GM12874 (cell line): Measurements from ENCODE around the gene PLD6.

ENCODE experiments used
- CTCF ChIP-seq: IDR thresholded peaks from 2 replicates; pipeline ENCODE4 v1.5.1; 2011; ENCODE audit warnings: low read depth, mild to moderate bottlenecking, control low read depth, low read length, moderate library complexity; ENCODE audit not compliant: insufficient read depth

The PLD6 gene

GRCh38 chr17:17241656-17242055, 35.5 kb upstream of the PLD6 start:
- no peak for TF ChIP-seq CTCF

DNA sequence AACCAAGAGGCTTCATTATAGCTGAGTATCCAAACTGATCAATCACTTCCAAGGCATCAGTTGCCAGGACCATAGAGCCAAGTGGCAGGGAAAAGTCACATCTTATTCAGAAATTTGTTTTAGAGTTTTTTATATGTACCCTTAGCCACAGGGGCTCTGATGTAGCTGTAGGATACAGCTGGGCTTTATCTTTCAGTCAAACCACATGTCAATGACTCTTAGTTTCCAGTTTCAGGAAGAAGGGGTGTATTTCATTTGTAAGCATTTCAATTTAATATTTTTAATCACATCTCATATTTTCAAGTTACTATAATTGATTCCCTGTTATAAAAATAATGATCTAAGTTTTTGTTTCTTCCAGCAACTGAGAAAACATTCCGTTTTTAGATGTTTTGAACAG, 33.7 kb upstream of the PLD6 start:
- TF ChIP-seq CTCF, result no peak

GRCh38 chr17:17237026-17237799, 31.1 kb upstream of the PLD6 start, which contains the start of gene FLCN:
Gene FLCN (minus strand): TSS chr17:17237168. CDS start chr17:17228137, 9,031 bp downstream.
- no peak for TF ChIP-seq CTCF

GRCh38 chr17:17236295-17237025, 30.3 kb upstream of the PLD6 start:
- no peak for TF ChIP-seq CTCF

GRCh38 chr17:17235212-17236174, 29.4 kb upstream of the PLD6 start:
- TF ChIP-seq CTCF, result no peak

DNA sequence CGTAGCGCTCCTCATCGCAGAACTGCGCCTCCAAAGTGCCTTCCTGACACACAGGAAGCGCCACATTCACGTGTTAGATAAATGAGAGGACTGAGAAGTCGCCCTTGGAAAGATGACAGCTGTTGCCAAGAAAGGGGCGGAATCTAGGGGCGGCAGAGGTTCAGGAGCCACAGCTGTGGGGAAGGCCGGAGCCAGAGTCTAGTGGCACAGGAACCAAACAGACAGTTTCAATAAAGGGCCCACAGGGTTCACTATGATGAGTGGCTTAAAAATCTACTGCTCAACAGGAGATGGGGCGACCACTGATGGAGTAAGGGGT, 26.1 kb upstream of the PLD6 start:
- no peak for TF ChIP-seq CTCF

- TF ChIP-seq CTCF, result no peak
These were observed 25.6 kb upstream of the PLD6 start for GRCh38 chr17:17231621-17232302.
